NCI-H510A treated with DMSO at 0.1 percent for 48 hours (cell line): ENCODE measurements around the gene LAMTOR5.

Source experiments
- DNase-seq: peaks from one replicate; lab custom pipeline; 2025; lab: John Stamatoyannopoulos, UW

Gene LAMTOR5

GRCh38 chr1:110387048-110387754 lies 20.3 kb downstream of the LAMTOR5 start:
- DNase-seq: no peak

GRCh38 chr1:110385369-110385768 lies 22.1 kb downstream of the LAMTOR5 start:
- DNase-seq: no peak

- no peak for DNase-seq
Measured at GRCh38 chr1:110384581-110385321, 22.7 kb downstream of the LAMTOR5 start.

GRCh38 chr1:110383251-110383990 lies 24.1 kb downstream of the LAMTOR5 start:
- DNase-seq: no peak

- DNase-seq: no peak
Measured at GRCh38 chr1:110380672-110381283, 26.7 kb downstream of the LAMTOR5 start.

GRCh38 chr1:110375490-110375889 lies 32.0 kb downstream of the LAMTOR5 start:
- DNase-seq: no peak

GRCh38 chr1:110370827-110371226 lies 36.7 kb downstream of the LAMTOR5 start:
- DNase-seq: no peak

GRCh38 chr1:110364221-110364620 lies 43.3 kb downstream of the LAMTOR5 start:
- no peak for DNase-seq

- DNase-seq: no peak
Measured at GRCh38 chr1:110361856-110362255, 45.6 kb downstream of the LAMTOR5 start.

GRCh38 chr1:110360431-110360830 lies 47.1 kb downstream of the LAMTOR5 start:
- DNase-seq: no peak

- DNase-seq: no peak
Measured at GRCh38 chr1:110356379-110356778, 51.1 kb downstream of the LAMTOR5 start.

GRCh38 chr1:110355321-110355720 lies 52.2 kb downstream of the LAMTOR5 start:
- DNase-seq: no peak
